Stimulated activated CD8-positive, alpha-beta memory T cell treated with anti-CD3 and anti-CD28 coated beads, Interleukin-4, amount 100 ng/mL, for 4 hours (primary cell): ENCODE data around the gene GRB10.
A peak's percentile ranks its signal among the peaks of the same experiment; 100 is the strongest.

Source experiments
- DNase-seq, 2 donors: peaks; one replicate each; pipeline ENCODE4 v3.0.0-alpha.2; 2020; ENCODE audit warnings: low read depth in 2 of 2, low spot score in 1 of 2

Gene GRB10

DNA sequence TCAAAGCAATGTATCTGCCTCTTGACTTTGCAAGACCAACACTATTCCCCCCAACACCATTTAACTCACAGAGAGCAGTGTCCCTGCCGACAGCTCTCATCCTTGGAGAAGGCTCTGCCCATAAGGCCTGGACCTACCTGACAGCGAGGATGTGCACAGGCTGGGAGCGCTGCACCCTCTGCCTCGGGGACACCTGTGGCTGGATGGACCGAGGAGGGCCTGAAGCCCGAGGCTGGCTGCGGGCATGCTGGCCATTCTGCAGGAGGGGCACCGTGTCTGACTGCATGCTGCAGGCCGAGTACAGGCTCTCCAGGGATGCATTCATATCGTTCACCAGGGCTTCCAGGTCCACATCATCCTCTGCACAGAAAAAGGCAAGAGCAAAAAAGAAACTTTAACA is 108.4 kb downstream of the GRB10 start:
- DNase-seq, result no peak

DNA sequence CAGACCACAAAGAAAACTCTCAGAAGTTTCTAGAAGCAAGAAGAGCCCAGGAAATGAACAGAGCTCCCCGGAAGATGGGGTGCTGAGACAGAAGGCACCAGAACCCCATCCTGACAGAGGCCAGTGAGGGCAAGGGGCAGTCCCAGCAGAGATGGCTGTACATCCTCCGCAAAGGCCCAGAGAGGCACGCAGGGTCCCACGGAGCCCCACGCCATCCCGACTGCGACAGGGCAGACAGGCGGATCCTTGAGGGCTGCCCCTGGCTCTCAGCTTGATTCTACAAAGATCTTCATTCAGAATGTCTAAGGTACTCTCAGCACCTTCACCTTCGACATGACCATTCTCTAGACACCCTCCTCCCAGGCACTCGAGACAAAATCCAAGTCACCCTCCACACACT is 109.6 kb downstream of the GRB10 start:
- DNase-seq, result no peak

DNA sequence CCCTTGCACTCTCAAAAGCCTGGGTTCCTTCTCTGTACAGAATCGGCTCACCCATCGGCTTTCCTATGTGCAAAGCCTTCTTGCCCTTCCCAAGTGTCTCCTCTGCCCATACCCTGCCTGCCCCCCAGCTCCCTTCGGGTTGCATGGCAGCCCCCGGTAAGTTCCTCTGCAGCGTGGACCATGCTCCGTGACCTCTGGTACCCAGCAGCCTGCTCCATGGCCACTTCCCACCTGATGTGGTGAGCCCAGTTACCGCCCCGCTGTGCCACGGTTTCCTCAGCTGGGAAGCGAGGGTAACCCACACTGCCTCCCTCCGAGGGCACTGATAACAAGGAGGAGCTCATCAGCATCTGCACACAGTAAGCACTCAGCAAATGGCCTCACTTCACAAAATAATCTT is 110.7 kb downstream of the GRB10 start:
- DNase-seq, result no peak

DNA sequence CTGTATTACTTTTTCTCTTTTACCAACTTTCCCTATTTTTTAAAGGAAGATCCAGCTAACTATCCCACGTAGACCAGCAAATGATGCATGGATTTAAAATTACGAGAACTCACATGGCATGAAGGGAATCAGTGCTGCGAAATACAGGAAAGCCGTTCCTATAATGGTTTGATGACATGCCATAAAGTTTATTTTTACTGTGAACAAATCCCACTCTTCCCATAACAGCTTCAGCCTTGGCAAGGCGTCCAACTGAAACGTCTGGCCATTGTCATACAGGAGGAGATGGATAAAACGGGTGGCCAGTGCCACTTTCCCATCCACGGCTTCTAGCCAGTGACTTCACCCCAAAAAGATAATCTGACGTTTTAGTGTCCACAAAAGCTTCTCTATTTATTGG is 111.3 kb downstream of the GRB10 start:
- no peak for DNase-seq

DNA sequence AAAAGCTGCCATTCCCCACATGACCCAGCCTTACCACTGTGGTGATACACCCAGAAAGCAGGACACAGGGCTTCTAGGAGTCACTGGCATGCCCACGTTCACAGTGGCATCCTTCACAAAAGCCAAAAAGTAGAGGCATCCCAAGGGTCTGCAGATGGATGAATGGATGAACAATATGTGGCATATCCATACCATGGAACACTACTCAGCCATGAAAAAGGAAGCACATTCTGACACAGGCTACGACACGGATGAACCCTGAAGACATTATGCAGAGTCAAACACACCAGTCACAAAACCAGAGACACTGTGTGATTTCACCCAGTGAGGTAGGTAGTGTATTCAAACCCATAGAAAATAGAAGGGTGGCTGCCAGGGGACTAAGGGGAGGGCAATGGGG is 112.8 kb downstream of the GRB10 start:
- no peak for DNase-seq

DNA sequence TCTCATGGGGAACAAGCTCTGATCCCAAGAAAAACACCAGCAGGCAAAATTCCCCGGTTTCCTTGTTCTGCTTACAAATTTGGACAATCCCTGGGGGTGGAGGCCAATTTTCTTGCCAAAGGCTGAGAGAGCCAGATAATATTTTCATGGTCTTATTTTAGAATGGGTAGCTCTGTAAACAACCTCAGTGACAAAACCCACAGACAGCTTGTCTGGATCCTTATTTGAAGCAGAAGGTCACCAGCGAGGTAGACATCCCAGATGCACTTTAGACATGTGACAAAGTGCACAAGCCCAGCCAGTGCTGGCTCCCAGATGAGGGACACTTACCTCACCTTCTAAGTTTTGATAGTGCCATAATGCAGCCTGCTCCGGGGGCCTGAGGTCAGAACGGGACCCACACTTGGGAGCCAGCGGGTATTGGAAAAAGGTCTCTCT is 114.9 kb downstream of the GRB10 start:
- no peak for DNase-seq

DNA sequence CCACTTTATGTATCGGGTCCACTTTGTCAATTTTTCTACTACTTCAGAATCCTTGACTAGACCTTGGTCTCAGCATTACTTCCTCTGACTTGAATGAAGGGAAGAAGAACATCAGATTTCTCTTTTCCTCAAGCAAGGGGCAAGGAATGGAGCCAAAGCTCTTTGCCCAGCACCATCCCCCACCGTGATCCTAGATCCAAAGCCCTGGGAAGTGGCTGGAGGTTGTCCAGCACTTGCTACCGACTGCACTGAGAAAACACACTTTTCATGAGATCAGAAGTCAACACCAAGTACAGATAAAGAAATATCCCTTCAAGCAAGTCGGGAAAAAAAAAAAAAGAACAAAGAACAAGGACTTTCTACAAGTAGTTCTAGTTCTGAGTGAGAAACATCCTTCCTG is 115.4 kb downstream of the GRB10 start:
- DNase-seq, result no peak

DNA sequence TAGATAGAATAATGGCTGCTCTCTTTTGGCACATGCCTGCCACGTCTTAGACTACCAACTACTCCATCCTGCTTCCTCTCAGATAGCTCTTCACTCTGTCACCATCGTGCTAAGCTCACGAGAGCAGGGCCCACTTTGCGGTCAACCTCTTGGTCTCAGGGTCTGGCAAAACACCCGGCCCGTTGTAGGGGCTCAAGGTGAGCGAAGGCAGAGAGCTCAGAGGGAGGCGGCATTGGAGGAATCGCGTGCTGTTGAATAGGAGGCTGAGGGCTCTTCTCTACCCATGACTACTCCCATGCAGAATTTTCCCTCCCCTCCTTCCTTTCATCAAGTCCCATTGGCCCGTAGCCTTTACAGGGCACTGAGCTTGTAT is 116.6 kb downstream of the GRB10 start:
- no peak for DNase-seq

DNA sequence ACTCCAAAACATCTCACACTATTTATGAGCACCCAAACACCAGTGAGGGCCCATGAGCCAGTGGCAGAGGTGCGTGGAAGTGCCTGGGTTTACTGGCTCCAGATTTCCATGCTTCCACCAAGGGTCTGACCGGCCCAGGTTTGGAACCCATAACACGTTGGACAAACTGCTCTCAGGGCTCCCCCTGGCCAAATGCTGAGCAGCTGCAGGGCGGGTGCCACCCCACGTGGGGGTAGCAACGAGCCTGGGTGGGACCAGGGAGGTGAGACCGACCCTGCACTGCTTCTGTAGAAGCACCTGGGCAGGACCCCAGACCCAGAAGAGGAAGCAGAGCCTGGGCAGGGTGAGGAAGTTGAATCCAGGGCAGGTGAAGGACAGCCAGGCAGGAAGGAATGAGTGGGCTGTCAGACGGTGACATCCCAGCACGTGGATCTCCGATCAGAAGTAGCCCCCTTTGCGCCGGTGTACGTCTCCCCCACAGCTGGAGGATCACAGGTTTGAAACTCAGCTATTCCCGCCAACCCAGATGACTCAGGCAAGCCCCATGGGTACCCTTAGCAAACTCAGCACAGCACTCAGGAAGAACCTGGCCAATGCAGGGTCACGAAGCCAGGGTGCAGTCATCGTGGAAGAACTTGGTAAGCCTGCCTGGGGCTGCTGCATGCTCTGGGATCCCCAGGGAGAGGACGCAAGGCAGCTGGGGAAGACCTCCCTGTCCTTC is 117.1 kb downstream of the GRB10 start:
- DNase-seq, result no peak

DNA sequence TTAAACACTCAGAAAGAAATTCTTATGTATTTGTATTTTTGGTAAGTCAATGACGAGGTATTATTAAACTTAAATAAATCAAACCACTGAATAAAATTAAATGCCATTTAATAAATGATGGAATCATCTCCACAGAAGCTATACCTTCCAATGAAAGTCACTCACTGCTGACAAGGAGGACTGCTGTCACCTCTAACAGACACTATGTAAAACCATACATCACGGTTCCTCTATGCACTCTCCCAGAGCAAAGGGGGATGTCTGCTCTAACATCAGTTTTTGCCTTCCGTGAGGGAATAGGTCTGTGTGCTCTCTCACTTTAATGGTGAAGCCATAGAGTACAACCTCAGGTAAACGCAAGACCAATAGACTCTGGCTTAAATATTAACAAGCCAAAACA is 117.8 kb downstream of the GRB10 start:
- no peak for DNase-seq

DNA sequence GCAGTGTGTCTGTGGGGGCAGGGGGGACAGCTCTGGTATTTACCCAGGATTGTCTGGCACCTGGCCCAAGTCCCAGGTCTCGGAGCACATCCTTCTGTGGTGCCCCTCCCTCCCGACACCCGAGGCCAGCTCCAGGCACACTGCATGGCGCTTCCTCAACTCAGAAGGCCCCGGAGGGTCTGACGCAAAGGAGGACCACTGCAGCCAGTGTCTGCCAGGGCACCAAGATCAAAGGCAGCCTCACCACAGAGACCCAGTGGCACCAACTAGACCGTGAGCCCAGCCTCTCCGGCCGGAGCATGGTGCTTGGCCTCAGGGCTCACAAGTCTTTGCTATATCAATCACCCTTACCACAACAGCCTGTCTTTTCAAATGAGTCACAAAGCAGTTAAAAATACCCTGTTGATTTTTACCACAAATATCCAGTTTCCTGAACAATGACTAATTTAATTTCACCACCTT is 118.2 kb downstream of the GRB10 start:
- DNase-seq, result no peak

DNA sequence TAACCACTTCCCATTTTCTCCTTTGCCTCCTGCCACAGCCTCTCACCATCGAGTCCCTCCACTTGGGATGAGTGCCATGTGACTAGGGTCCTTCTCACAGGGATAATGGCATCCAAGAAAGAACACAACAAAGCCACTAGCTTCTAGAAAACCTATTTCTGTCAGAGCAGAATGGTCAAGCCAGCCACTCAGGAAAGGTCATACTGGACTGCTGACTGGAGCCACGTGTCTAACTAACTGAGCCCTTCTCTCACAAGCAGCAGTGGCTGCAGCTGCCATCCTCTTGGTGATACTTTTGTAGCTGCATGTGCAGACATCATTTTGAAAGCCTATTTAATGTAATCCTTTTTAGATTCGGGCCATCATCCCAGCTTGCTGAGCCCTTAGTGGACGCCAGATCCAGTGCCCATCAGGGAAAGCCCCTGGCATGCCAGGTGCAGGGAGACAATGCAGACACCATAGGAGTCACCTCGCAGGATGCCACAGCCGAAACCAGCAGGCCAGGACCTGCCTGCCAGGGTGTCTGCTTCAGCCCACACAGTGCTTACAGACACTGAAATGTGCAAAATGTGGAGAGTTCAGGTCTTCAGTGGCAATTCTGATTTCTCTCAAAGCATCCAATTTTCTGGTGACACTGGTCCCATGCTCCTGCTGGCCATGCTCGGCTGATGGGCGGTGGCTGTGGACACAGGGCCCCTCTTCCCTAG is 119.1 kb downstream of the GRB10 start:
- DNase-seq, result no peak

DNA sequence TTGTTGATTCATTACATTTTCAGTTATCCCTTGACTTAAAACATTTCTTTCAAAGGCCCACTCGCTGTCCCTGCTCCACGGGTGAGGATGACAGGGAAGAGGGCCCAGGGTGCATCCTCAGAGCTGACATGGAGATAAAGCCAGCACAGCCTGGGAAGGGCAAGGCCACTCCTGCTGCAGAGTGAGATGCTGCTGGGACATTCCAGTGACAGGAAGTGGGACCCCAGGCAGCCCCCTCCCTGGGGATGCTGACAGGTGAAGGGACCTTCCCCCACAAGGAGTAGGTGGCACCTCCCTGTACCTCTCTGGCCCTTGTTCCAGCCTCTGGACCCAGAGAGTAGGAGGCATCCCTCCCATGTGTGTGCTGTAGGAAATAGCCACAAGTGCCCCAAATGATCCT is 119.7 kb downstream of the GRB10 start:
- no peak for DNase-seq

DNA sequence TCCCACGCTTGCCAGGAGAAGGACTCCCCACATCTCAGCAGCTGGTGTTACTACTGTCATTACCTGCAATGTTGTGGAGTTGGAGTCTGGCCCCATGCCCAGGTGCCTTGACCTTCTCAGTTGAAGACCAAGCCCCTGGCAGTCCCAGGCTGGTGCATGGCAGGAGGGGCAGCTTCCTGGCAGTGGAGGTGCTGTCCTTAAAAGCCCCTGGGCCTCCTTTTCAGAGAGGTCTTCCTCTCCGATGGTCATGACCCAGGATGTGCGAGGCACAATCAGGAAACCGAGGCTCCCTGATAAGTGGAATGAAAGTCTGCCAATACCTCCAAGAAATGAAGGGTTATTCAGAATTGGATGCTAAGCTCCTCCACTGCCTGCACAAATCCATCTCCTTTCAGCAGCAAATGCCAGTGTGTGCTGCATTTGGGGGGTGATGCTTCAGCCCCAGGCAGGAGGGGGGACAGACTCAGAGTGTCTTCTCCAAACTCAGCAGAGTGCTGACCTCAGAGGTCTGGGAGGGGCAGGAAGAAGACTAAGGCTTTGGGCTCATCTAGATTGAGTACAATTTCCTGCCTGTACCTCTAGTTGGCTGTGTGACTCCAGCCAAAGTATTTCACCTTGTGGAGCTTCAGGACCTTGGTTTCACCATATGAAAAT is 120.5 kb downstream of the GRB10 start:
- DNase-seq, result no peak

DNA sequence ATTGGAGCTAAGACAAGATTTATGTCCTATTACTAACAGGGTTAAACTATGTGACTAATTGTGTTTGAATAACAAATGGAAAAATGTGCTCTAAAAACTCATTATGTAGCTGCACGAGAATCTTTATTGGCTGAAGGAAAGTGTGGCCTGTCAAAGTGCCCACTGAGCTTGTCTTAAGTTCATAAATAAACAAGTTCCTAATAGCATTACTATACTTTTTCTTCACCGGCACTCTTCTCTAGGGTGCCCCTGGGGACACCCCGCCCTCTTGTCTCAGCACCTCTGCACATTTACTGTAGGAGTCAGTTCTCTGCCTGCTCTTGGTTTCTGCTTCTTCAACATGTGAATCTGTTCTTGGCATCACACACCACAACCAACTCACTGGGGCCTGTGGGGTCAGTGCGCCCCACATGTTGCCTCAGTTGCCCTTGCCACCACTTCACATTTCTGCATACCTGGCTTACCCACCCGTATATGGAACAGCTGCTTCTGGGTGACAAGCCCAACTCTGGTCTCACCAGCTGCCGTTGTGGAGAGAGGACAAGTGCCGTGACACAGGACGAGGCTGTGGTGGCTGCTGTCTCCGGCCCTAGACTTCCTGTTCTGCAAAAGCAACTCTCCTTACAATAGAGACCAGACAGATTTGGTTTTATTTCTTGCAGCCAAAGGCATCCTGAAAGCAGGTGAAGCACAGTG is 121.2 kb downstream of the GRB10 start:
- DNase-seq, result no peak

DNA sequence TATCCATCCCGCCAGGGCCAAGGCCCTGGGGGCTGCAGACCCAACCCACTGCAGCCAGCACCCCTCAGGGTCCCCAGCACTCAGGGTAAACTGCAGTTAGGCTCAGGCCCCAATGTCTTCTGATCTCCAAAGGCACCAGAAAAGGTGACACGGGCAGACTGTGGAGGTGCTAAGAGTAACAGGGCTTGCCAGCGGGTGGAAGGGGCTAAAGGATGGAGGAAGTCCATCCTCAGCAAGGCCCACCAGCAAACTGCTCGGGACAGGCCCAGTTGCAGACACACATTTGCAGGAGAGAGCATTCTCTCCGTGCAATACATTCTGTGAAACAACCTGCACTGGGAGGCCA is 121.9 kb downstream of the GRB10 start:
- no peak for DNase-seq

DNA sequence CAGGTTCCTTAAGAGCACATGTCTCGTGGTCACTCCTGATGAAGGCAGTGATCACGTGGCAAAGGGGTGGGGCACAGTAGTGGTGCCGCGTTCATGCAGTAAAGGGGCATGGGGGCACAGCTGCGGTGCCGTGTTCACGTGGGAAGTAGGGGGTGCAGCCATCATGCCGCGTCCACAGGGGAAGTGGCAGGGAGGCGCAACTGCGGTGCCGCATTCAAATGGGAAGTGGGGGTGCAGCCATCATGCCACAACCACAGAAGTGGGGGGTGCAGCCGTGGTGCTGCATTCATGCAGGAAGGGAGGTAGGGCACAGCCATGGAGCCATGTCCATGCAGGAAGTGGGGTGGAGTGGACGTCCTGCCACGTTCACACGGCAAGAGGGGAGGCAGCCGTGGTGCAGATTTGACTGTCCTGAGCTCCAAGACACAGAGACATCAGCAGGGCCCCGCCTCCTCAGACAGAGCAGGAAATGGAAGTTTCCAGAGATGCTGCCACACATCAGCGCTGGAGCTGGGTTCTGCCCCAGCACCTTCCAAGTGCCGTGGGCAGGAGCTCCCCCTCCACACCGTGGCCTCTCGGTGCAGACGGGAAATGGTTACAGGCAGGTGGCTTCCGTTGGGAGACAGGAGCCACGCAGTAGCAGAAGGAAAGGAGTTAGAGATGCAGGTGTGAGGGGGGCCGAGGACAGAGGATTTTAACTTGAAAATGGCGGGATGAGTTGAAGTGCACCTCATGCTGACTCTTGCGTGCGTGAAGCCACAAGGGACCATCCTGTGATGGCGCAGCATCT is 122.5 kb downstream of the GRB10 start:
- DNase-seq, result peak; percentile 13

DNA sequence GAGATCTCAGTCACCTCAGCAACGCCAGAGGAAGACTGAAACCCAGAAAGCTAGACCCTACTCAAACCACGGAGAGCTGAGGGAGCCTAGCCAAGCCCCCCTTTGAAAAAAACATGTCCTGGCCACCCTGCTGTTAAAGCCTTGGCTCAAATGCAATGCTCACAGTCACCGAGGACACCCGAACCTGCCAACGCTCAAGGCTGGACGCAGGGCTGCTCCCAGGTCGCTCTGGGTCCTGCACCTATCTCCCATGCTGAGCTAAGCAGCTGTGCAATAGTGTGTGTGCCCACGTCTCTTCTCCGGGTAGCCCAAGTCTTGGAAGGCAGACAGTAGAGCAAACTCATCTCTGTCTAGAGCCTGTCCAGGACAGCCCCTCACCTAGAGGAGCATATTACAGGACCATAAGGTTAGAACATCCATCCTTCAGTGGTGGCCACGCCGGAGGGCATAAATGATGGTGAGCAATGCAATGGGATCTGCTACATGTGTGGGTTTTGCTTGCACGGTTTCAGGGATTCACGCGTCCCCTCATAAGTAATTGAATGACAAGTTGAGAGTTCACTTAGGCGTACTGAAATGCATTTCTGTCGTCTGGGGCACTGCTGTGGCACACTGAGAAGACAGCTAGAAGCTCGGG is 123.2 kb downstream of the GRB10 start:
- DNase-seq, result no peak

DNA sequence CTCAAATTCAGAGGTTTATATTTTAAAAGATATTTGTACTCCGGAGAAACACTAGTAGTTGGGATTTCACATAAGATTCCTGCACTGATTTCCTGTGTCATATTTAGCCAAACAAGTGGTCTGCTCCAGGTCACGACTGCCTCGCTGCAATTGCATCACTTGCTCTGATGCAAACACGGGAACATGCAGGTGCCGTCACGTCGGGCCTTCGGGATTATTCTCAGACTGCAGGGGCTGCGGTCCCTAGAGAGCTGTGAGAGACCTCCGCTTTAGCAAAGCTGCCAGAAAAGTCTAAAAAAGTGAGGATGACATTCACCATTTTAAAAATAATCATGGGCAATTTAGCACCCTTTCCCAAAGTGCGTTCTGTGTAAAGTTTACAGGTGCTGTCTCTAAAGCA is 124.0 kb downstream of the GRB10 start:
- DNase-seq, result no peak

DNA sequence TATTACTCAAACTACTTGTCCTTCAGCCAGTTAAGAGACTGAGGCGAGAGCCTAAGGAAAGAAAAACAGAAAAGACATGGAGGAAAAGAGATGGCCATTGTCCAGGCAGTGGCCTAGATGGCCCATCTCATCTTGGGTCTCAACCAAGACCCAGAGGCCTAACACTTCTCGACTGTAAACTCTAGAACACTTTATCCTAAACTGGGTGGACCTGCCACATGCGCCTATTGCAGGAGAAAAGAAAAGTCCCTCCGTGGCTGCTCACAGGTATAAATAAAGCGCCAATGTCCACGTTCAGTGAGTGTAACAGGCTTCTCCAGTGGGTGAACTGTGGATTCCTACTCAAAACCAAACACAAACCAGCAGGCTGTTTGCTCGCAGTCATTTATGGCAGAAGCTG is 124.8 kb downstream of the GRB10 start:
- DNase-seq, result no peak
